DND-41 (cell line): ENCODE data around the gene SERPINB2.

Source experiments
- CTCF ChIP-seq: IDR thresholded peaks from 2 replicates; pipeline ENCODE4 v1.5.1; 2012; ENCODE audit warnings: borderline replicate concordance, low read length, moderate library complexity, mild to moderate bottlenecking; ENCODE audit not compliant: poor library complexity, severe bottlenecking; ENCODE audit errors: extremely low read depth
- EZH2 ChIP-seq: IDR thresholded peaks from 3 replicates; pipeline ENCODE4 v1.6.1; 2012; ENCODE audit warnings: borderline replicate concordance, low read depth, mild to moderate bottlenecking, moderate library complexity, low read length, inconsistent platforms; ENCODE audit not compliant: severe bottlenecking

GRCh38 chr18:63872586-63872985 is 14.9 kb upstream of the SERPINB2 start:
- TF ChIP-seq CTCF (no peak), EZH2 (no peak)
